Panc1 (cell line): ENCODE measurements around the gene TBC1D9B. TPM values are rescaled to one million over a fixed set of nuclear protein-coding genes. Genes with fewer than 3 reads are reported as not detected.
A peak's percentile ranks its signal among the peaks of the same experiment; 100 is the strongest.

Source experiments
- ATAC-seq: fragments of 200-7000 bp; cut with Tn5 transposase; 2 replicates; pipeline ENCODE4 v1.9.1; 2020; ENCODE audit warnings: mild to moderate bottlenecking, moderate library complexity
- BruUV-seq: library from RNA; stranded (reverse); fragments of 400-500 nt; replicated peaks from 2 replicates; lab custom pipeline; 2021; lab: Mats Ljungman, UMichigan
- CTCF ChIA-PET: fragments of 300-600 bp; sonication (Branson Sonifier 250); formaldehyde crosslinking; loops from one replicate; lab custom pipeline; 2022; ENCODE audit warnings: antibody characterized with exemption; lab: Charles Lee
- POLR2A ChIA-PET: fragments of 300-600 bp; sonication (Branson Sonifier 250); formaldehyde crosslinking; loops from one replicate; lab custom pipeline; 2022; ENCODE audit warnings: antibody characterized with exemption; lab: Charles Lee
- DNase-seq: peaks from one replicate; pipeline ENCODE4 v3.0.0-alpha.2; 2010; ENCODE audit warnings: low read depth, low spot score
- H3K27ac ChIP-seq: 2 replicates; pipeline ENCODE4 v1.5.1; 2011; ENCODE audit warnings: mild to moderate bottlenecking, low read length, inconsistent platforms
- H3K27me3 ChIP-seq: fragments of 200-500 bp; sonication (Bioruptor generic); 2 replicates; pipeline ENCODE4 v1.6.0; 2014; ENCODE audit warnings: low read length, inconsistent platforms; ENCODE audit not compliant: control insufficient read depth, insufficient read depth
- H3K36me3 ChIP-seq: fragments of 200-500 bp; sonication (Bioruptor generic); 2 replicates; pipeline ENCODE4 v1.5.1; 2014; ENCODE audit warnings: inconsistent platforms, mild to moderate bottlenecking, low read length, moderate library complexity; ENCODE audit not compliant: control insufficient read depth, insufficient read depth
- H3K4me1 ChIP-seq: 2 replicates; pipeline ENCODE4 v1.5.1; 2011; ENCODE audit warnings: inconsistent platforms, mild to moderate bottlenecking, low read length, moderate library complexity; ENCODE audit not compliant: control insufficient read depth, insufficient read depth
- H3K4me3 ChIP-seq, 2 experiments: 2 replicates each; pipeline ENCODE4 v1.5.1; 2011 to 2012; ENCODE audit warnings: low read depth in 2 of 2, low read length in 2 of 2, mild to moderate bottlenecking in 2 of 2, inconsistent platforms in 1 of 2, moderate library complexity in 1 of 2
- H3K9me3 ChIP-seq: fragments of 200-500 bp; sonication (Bioruptor generic); 2 replicates; pipeline ENCODE4 v1.5.1; 2014; ENCODE audit warnings: low read depth, mild to moderate bottlenecking, inconsistent platforms, low read length, moderate library complexity; ENCODE audit not compliant: control insufficient read depth, insufficient read depth
- CTCF ChIP-seq: fragments of 450-650 bp; IDR thresholded peaks from 2 replicates; pipeline ENCODE4 v1.5.1; 2017; ENCODE audit warnings: mild to moderate bottlenecking
- POLR2AphosphoS5 ChIP-seq: IDR thresholded peaks from 2 replicates; pipeline ENCODE4 v1.6.1; 2012; ENCODE audit warnings: mild to moderate bottlenecking, low read depth, low read length, moderate library complexity
- REST ChIP-seq, 2 experiments: IDR thresholded peaks; 2 replicates each; pipeline ENCODE4 v1.6.1; 2011 to 2012; ENCODE audit warnings: low read depth in 2 of 2, control low read depth in 1 of 2, low read length in 1 of 2, mild to moderate bottlenecking in 1 of 2, moderate library complexity in 1 of 2; ENCODE audit not compliant: insufficient read depth in 1 of 2
- SIN3A ChIP-seq: IDR thresholded peaks from 2 replicates; pipeline ENCODE4 v1.6.1; 2012; ENCODE audit warnings: low read depth, mild to moderate bottlenecking, low read length, moderate library complexity, borderline replicate concordance; ENCODE audit not compliant: insufficient read depth
- TCF7L2 ChIP-seq: IDR thresholded peaks from 2 replicates; pipeline ENCODE4 v1.6.1; 2011; ENCODE audit warnings: mild to moderate bottlenecking, low read depth, low read length, inconsistent platforms
- in situ Hi-C: cut with HindIII; loops from 2 replicates; pipeline ENCODE4 v1.10.0; 2016; ENCODE audit warnings: low sequenced_read_pairs, low pct_unique_long_range_greater_than_20kb
- intact Hi-C: fragments of 100-400 bp; cut with micrococcal nuclease; formaldehyde crosslinking; loops from one replicate; pipeline ENCODE4 v1.10.0; 2022; ENCODE audit not compliant: unreplicated experiment
- total RNA-seq: library from RNA; stranded (reverse); gene quantifications from one replicate; pipeline ENCODE4 v1.2.1, GENCODE V29; 2021; ENCODE audit not compliant: unreplicated experiment

Gene TBC1D9B
- total RNA-seq, 1 experiment from 2014 or later: 131 TPM

GRCh38 chr5:179833709-179834070 lies 74.0 kb downstream of the TBC1D9B start:
- POLR2A ChIA-PET: no interaction called here
- ATAC-seq: no peak
- no peak for DNase-seq
- no peaks in the 10 kb centered on the region for H3K27me3 ChIP-seq
- H3K4me3 ChIP-seq: no peak overlapping the region
- intact Hi-C loops (no loop called here), in situ Hi-C loops (no loop called here)
- CTCF ChIA-PET: no interaction called here
- H3K36me3 ChIP-seq: peaks cover 20% of the 10 kb centered on the region
- no peak for TF ChIP-seq SIN3A
- no peak for TF ChIP-seq CTCF
- TF ChIP-seq POLR2AphosphoS5: no peak
- no peak for TF ChIP-seq TCF7L2
- TF ChIP-seq REST (IDR thresholded peaks at IDR 0.05; ENCODE audit: insufficient read depth in 1 of 2, low read depth in 2 of 2, low read length in 1 of 2): no peak
- no TSS peak for BruUV-seq
- no peak overlapping the region; the same call in 1 of the 2 replicates for H3K27ac ChIP-seq
- H3K4me1 ChIP-seq: peaks cover 44% of the 10 kb centered on the region
- H3K9me3 ChIP-seq: no peaks in the 10 kb centered on the region

GRCh38 chr5:179833056-179833708 lies 74.5 kb downstream of the TBC1D9B start:
- DNase-seq: no peak
- in situ Hi-C loops: no loop called here
- Histone ChIP-seq H3K4me3 (no peak overlapping the region), H3K9me3 (no peaks in the 10 kb centered on the region), H3K27me3 (no peaks in the 10 kb centered on the region), H3K4me1 (peaks cover 49% of the 10 kb centered on the region), H3K27ac (peak overlapping the region; percentile 25; the same call in 1 of the 2 replicates), H3K36me3 (peaks cover 21% of the 10 kb centered on the region)
- CTCF ChIA-PET: interaction anchor here (0.6 kb wide), 1 partner anchor 143 kb away, joined by 5 read pairs; no protein-coding TSS in a partner anchor
- POLR2A ChIA-PET: no interaction called here
- intact Hi-C loops: no loop called here
- ATAC-seq: 0 out of 2 replicates have a peak, but pooled peaks have one; percentile 1
- peak; percentile 48; the same call in 1 of the 2 replicates for TF ChIP-seq POLR2AphosphoS5
- no peak for TF ChIP-seq REST (IDR thresholded peaks at IDR 0.05; ENCODE audit: insufficient read depth in 1 of 2, low read depth in 2 of 2, low read length in 1 of 2)
- no TSS peak for BruUV-seq
